ENCODE measurements around the gene DDAH1.

DNA sequence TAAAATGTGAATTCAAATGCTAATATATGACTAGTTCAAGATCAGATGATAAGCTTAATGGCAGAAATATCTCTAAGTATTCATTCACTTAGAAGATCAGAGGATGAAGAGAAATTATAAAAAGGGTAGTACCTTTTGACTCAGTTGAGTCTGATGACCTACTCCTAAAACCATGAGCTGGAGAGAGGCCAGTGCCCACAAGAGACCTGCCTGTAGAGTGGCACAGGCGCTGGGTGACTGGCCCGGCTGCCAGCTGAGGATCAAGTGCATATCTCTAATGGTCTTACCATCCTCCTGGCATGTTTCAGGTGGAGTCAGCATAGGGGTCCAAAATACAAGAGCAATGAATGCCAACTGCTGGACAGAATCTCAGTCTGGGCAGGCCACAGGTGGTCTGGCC lies 14.1 kb downstream of the DDAH1 start:
- no peak for TF ChIP-seq EP300 (IDR thresholded peaks at IDR 0.05; ENCODE audit: borderline replicate concordance in 1 of 2, low read depth in 2 of 2, low read length in 2 of 2)
- TF ChIP-seq, protein P1, sequence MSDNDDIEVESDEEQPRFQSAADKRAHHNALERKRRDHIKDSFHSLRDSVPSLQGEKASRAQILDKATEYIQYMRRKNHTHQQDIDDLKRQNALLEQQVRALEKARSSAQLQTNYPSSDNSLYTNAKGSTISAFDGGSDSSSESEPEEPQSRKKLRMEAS (IDR thresholded peaks at IDR 0.05): no peak
- TF ChIP-seq, protein P2, sequence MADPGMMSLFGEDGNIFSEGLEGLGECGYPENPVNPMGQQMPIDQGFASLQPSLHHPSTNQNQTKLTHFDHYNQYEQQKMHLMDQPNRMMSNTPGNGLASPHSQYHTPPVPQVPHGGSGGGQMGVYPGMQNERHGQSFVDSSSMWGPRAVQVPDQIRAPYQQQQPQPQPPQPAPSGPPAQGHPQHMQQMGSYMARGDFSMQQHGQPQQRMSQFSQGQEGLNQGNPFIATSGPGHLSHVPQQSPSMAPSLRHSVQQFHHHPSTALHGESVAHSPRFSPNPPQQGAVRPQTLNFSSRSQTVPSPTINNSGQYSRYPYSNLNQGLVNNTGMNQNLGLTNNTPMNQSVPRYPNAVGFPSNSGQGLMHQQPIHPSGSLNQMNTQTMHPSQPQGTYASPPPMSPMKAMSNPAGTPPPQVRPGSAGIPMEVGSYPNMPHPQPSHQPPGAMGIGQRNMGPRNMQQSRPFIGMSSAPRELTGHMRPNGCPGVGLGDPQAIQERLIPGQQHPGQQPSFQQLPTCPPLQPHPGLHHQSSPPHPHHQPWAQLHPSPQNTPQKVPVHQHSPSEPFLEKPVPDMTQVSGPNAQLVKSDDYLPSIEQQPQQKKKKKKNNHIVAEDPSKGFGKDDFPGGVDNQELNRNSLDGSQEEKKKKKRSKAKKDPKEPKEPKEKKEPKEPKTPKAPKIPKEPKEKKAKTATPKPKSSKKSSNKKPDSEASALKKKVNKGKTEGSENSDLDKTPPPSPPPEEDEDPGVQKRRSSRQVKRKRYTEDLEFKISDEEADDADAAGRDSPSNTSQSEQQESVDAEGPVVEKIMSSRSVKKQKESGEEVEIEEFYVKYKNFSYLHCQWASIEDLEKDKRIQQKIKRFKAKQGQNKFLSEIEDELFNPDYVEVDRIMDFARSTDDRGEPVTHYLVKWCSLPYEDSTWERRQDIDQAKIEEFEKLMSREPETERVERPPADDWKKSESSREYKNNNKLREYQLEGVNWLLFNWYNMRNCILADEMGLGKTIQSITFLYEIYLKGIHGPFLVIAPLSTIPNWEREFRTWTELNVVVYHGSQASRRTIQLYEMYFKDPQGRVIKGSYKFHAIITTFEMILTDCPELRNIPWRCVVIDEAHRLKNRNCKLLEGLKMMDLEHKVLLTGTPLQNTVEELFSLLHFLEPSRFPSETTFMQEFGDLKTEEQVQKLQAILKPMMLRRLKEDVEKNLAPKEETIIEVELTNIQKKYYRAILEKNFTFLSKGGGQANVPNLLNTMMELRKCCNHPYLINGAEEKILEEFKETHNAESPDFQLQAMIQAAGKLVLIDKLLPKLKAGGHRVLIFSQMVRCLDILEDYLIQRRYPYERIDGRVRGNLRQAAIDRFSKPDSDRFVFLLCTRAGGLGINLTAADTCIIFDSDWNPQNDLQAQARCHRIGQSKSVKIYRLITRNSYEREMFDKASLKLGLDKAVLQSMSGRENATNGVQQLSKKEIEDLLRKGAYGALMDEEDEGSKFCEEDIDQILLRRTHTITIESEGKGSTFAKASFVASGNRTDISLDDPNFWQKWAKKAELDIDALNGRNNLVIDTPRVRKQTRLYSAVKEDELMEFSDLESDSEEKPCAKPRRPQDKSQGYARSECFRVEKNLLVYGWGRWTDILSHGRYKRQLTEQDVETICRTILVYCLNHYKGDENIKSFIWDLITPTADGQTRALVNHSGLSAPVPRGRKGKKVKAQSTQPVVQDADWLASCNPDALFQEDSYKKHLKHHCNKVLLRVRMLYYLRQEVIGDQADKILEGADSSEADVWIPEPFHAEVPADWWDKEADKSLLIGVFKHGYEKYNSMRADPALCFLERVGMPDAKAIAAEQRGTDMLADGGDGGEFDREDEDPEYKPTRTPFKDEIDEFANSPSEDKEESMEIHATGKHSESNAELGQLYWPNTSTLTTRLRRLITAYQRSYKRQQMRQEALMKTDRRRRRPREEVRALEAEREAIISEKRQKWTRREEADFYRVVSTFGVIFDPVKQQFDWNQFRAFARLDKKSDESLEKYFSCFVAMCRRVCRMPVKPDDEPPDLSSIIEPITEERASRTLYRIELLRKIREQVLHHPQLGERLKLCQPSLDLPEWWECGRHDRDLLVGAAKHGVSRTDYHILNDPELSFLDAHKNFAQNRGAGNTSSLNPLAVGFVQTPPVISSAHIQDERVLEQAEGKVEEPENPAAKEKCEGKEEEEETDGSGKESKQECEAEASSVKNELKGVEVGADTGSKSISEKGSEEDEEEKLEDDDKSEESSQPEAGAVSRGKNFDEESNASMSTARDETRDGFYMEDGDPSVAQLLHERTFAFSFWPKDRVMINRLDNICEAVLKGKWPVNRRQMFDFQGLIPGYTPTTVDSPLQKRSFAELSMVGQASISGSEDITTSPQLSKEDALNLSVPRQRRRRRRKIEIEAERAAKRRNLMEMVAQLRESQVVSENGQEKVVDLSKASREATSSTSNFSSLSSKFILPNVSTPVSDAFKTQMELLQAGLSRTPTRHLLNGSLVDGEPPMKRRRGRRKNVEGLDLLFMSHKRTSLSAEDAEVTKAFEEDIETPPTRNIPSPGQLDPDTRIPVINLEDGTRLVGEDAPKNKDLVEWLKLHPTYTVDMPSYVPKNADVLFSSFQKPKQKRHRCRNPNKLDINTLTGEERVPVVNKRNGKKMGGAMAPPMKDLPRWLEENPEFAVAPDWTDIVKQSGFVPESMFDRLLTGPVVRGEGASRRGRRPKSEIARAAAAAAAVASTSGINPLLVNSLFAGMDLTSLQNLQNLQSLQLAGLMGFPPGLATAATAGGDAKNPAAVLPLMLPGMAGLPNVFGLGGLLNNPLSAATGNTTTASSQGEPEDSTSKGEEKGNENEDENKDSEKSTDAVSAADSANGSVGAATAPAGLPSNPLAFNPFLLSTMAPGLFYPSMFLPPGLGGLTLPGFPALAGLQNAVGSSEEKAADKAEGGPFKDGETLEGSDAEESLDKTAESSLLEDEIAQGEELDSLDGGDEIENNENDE (IDR thresholded peaks at IDR 0.05; ENCODE audit: insufficient replicate concordance, low read length): no peak
- TF ChIP-seq, protein P3, sequence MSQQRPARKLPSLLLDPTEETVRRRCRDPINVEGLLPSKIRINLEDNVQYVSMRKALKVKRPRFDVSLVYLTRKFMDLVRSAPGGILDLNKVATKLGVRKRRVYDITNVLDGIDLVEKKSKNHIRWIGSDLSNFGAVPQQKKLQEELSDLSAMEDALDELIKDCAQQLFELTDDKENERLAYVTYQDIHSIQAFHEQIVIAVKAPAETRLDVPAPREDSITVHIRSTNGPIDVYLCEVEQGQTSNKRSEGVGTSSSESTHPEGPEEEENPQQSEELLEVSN (IDR thresholded peaks at IDR 0.05): no peak
- no peak for TF ChIP-seq TEAD4 (IDR thresholded peaks at IDR 0.05; ENCODE audit: low read depth, low read length)
- TF ChIP-seq, protein P4, sequence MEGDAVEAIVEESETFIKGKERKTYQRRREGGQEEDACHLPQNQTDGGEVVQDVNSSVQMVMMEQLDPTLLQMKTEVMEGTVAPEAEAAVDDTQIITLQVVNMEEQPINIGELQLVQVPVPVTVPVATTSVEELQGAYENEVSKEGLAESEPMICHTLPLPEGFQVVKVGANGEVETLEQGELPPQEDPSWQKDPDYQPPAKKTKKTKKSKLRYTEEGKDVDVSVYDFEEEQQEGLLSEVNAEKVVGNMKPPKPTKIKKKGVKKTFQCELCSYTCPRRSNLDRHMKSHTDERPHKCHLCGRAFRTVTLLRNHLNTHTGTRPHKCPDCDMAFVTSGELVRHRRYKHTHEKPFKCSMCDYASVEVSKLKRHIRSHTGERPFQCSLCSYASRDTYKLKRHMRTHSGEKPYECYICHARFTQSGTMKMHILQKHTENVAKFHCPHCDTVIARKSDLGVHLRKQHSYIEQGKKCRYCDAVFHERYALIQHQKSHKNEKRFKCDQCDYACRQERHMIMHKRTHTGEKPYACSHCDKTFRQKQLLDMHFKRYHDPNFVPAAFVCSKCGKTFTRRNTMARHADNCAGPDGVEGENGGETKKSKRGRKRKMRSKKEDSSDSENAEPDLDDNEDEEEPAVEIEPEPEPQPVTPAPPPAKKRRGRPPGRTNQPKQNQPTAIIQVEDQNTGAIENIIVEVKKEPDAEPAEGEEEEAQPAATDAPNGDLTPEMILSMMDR (IDR thresholded peaks at IDR 0.05; ENCODE audit: control extremely low read depth in 1 of 3, insufficient read depth in 1 of 3, low read depth in 1 of 3, low read length in 3 of 3): no peak
- TF ChIP-seq CHD2 (IDR thresholded peaks at IDR 0.05; ENCODE audit: low read length): no peak
